T-helper 1 cell treated with Interleukin-12 subunit alpha and Interleukin-12 subunit beta and Interleukin-4 antibody, amounts not matched to agents 30 ng/mL and 1 ng/mL, for 36 hours (primary cell): Measurements from ENCODE around the gene KDM4F. TPM values are rescaled to one million over a fixed set of nuclear protein-coding genes. Genes with fewer than 3 reads are reported as not detected.
"Not testable (repeated sequence)": the region's sequence is repeated elsewhere in the genome, so short reads cannot be mapped to it uniquely, and the experiment has no call there.

Source experiments
- intact Hi-C: fragments of 100-400 bp; cut with micrococcal nuclease; formaldehyde crosslinking; loops from one replicate; pipeline ENCODE4 v1.15.1; 2024
- total RNA-seq: library from RNA; stranded (reverse); gene quantifications from 2 replicates; pipeline ENCODE4 v1.2.3, GENCODE V29; 2022

The KDM4F gene
- total RNA-seq = not detected in 2 replicates

- intact Hi-C loops = not testable (repeated sequence)
These were observed at the start of gene KDM4F for GRCh38 chr11:95049122-95049521. Gene KDM4F, plus strand, starts transcription at chr11:95049422.

GRCh38 chr11:95003716-95004115 is 45.5 kb upstream of the KDM4F start:
- intact Hi-C loops = no loop called here

GRCh38 chr11:95005642-95006041 is 43.6 kb upstream of the KDM4F start:
- intact Hi-C loops = no loop called here

GRCh38 chr11:95011376-95011775 is 37.8 kb upstream of the KDM4F start:
- intact Hi-C loops = no loop called here

GRCh38 chr11:95014184-95014821 is 34.9 kb upstream of the KDM4F start:
- intact Hi-C loops = no loop called here

- intact Hi-C loops = no loop called here
These were observed 33.1 kb upstream of the KDM4F start for GRCh38 chr11:95016139-95016538.

GRCh38 chr11:95021468-95021867 is 27.8 kb upstream of the KDM4F start:
- intact Hi-C loops = not testable (repeated sequence)

- intact Hi-C loops = no loop called here
These were observed 24.3 kb upstream of the KDM4F start, which contains the start of gene KDM4E for GRCh38 chr11:95024958-95025357. Gene KDM4E, plus strand, starts transcription at chr11:95025258. Its CDS starts 300 bp downstream, at chr11:95025558.

- intact Hi-C loops = not testable (repeated sequence)
These were observed 23.6 kb upstream of the KDM4F start for GRCh38 chr11:95025594-95025993.

- intact Hi-C loops = no loop called here
These were observed 20.9 kb upstream of the KDM4F start for GRCh38 chr11:95028357-95028756.

GRCh38 chr11:95033051-95033450 is 16.2 kb upstream of the KDM4F start:
- intact Hi-C loops = no loop called here

GRCh38 chr11:95035316-95035715 is 13.9 kb upstream of the KDM4F start:
- intact Hi-C loops = no loop called here

GRCh38 chr11:95037356-95038035 is 11.7 kb upstream of the KDM4F start:
- intact Hi-C loops = not testable (repeated sequence)

- intact Hi-C loops = no loop called here
These were observed 7.0 kb upstream of the KDM4F start for GRCh38 chr11:95042239-95042638.

GRCh38 chr11:95042906-95043305 is 6.3 kb upstream of the KDM4F start:
- intact Hi-C loops = no loop called here

- intact Hi-C loops = no loop called here
These were observed 5.2 kb upstream of the KDM4F start for GRCh38 chr11:95044010-95044409.

- intact Hi-C loops = no loop called here
These were observed 3.4 kb upstream of the KDM4F start for GRCh38 chr11:95045812-95046211.

GRCh38 chr11:95050595-95051202 is 1.5 kb downstream of the KDM4F start:
- intact Hi-C loops = no loop called here

GRCh38 chr11:95054356-95054755 is 5.1 kb downstream of the KDM4F start:
- intact Hi-C loops = no loop called here

- intact Hi-C loops = no loop called here
These were observed 6.2 kb downstream of the KDM4F start for GRCh38 chr11:95055283-95055897.

- intact Hi-C loops = no loop called here
These were observed 8.7 kb downstream of the KDM4F start for GRCh38 chr11:95057959-95058358.

- intact Hi-C loops = no loop called here
These were observed 9.4 kb downstream of the KDM4F start for GRCh38 chr11:95058621-95059020.
